Stimulated activated CD8-positive, alpha-beta memory T cell treated with anti-CD3 and anti-CD28 coated beads, Interleukin-15, amount 100 ng/mL, for 4 hours (primary cell): ENCODE results near the gene CD72.
A peak's percentile ranks its signal among the peaks of the same experiment; 100 is the strongest.
"Not testable (repeated sequence)": the region's sequence is repeated elsewhere in the genome, so short reads cannot be mapped to it uniquely, and the experiment has no call there.

Experiments
- DNase-seq, 2 donors: peaks; one replicate each; pipeline ENCODE4 v3.0.0-alpha.2; 2020; ENCODE audit warnings: low read depth in 2 of 2

CD72 gene

GRCh38 chr9:35649431-35650340, 31.5 kb upstream of the CD72 start:
- no peak for DNase-seq

GRCh38 chr9:35646533-35647265, 28.5 kb upstream of the CD72 start:
- DNase-seq = peak; percentile 80 to 81

GRCh38 chr9:35646153-35646532, 27.9 kb upstream of the CD72 start:
- DNase-seq = no peak

- not testable (repeated sequence) for DNase-seq
Measured at GRCh38 chr9:35645736-35646135, 27.5 kb upstream of the CD72 start.

- DNase-seq = no peak
Measured at GRCh38 chr9:35643046-35643445, 24.8 kb upstream of the CD72 start.

- not testable (repeated sequence) for DNase-seq
Measured at GRCh38 chr9:35641478-35641877, 23.3 kb upstream of the CD72 start.

- not testable (repeated sequence) for DNase-seq
Measured at GRCh38 chr9:35640431-35640830, 22.2 kb upstream of the CD72 start.

GRCh38 chr9:35639631-35640030, 21.4 kb upstream of the CD72 start:
- DNase-seq = no peak

GRCh38 chr9:35639225-35639624, 21.0 kb upstream of the CD72 start:
- DNase-seq = not testable (repeated sequence)

GRCh38 chr9:35638751-35639150, 20.5 kb upstream of the CD72 start:
- not testable (repeated sequence) for DNase-seq

GRCh38 chr9:35637427-35637955, 19.3 kb upstream of the CD72 start:
- DNase-seq = not testable (repeated sequence)

GRCh38 chr9:35636877-35637246, 18.6 kb upstream of the CD72 start:
- DNase-seq = not testable (repeated sequence)

GRCh38 chr9:35636135-35636876, 18.1 kb upstream of the CD72 start:
- DNase-seq = no peak

GRCh38 chr9:35635730-35636129, 17.5 kb upstream of the CD72 start:
- no peak for DNase-seq

- DNase-seq = no peak
Measured at GRCh38 chr9:35629597-35629996, 11.4 kb upstream of the CD72 start.

- DNase-seq = no peak
Measured at GRCh38 chr9:35628389-35628991, 10.3 kb upstream of the CD72 start.

- DNase-seq = no peak
Measured at GRCh38 chr9:35627575-35627974, 9.4 kb upstream of the CD72 start.

GRCh38 chr9:35619800-35620158, 1.6 kb upstream of the CD72 start:
- no peak for DNase-seq

- peak in 1 of 2 donors; percentile 25 for DNase-seq
Measured at GRCh38 chr9:35618854-35619799, 914 bp upstream of the CD72 start.

- no peak for DNase-seq
Measured at GRCh38 chr9:35617548-35617947, 665 bp downstream of the CD72 start.
